ENCODE results near the gene SORCS2. TPM values are rescaled to one million over a fixed set of nuclear protein-coding genes. Genes with fewer than 3 reads are reported as not detected.

SORCS2 gene
- total RNA-seq, 4 donors from 2014 or later = 1.1 to 2.5 (median 2.0) TPM

GRCh38 chr4:7166237-7166636 is 26.1 kb upstream of the SORCS2 start:
- no peak for DNase-seq
- H3K4me3 ChIP-seq = no peak overlapping the region
- 87% methylated on average over 3 of the region's 3 CpGs; no CpG with 5 or more reads in 1 of the 2 donors for WGBS, 2 donors
- H3K4me1 ChIP-seq = peaks cover 0 to 19% (median 3%) of the 10 kb centered on the region in 3 donors
- no peak for TF ChIP-seq CTCF (IDR thresholded peaks at IDR 0.05)
- no peak for TF ChIP-seq POLR2A (IDR thresholded peaks at IDR 0.05)
- H3K9me3 ChIP-seq = no peaks in the 10 kb centered on the region
- H3K27ac ChIP-seq = no peak overlapping the region
- no peaks in the 10 kb centered on the region for H3K27me3 ChIP-seq
- H3K36me3 ChIP-seq = no peaks in the 10 kb centered on the region
- intact Hi-C loops (cut with DNase I) = no loop called here

- WGBS, 2 donors = 30 to 40% methylated on average over 11 to 15 of the region's 17 CpGs
- Histone ChIP-seq H3K27me3 (no peaks in the 10 kb centered on the region), H3K36me3 (no peaks in the 10 kb centered on the region), H3K9me3 (no peaks in the 10 kb centered on the region), H3K27ac (no peak overlapping the region), H3K4me3 (no peak overlapping the region), H3K4me1 (peaks cover 0 to 16% (median 3%) of the 10 kb centered on the region in 3 donors)
- intact Hi-C loops (cut with DNase I) = no loop called here
- TF ChIP-seq POLR2A (IDR thresholded peaks at IDR 0.05) (no peak), CTCF (IDR thresholded peaks at IDR 0.05) (no peak)
- DNase-seq = no peak
Measured at GRCh38 chr4:7166981-7167700, 25.2 kb upstream of the SORCS2 start.

DNA sequence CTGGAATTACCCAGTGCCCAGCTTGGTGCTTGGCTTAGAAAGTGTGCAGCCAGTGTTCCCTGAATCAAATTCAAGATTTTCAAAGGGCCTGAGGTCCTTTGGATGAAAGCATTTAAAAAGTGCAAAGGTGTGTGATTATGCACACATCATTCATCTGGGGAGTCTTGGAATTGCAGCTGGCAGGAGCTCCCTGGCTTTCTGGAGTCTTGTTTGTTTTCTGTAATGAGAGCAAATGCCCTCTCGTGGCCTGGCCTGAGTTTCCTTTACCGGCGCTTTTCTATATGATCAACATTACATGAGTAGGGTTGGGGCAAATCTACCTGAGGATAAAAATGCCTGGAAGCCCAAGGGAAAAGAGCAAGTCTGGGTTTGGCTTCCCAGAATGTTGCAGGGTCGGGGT is 24.6 kb upstream of the SORCS2 start:
- H3K36me3 ChIP-seq = no peaks in the 10 kb centered on the region
- TF ChIP-seq POLR2A (IDR thresholded peaks at IDR 0.05) (no peak), CTCF (IDR thresholded peaks at IDR 0.05) (peak in 1 of 6 experiments; percentile 22)
- H3K4me3 ChIP-seq = no peak overlapping the region
- DNase-seq = no peak
- no peaks in the 10 kb centered on the region for H3K27me3 ChIP-seq
- no peak overlapping the region for H3K27ac ChIP-seq
- intact Hi-C loops (cut with DNase I) = no loop called here
- peaks cover 0 to 16% (median 3%) of the 10 kb centered on the region in 3 donors for H3K4me1 ChIP-seq
- 45 to 64% methylated on average over 4 of the region's 4 CpGs for WGBS, 2 donors
- H3K9me3 ChIP-seq = no peaks in the 10 kb centered on the region

GRCh38 chr4:7168106-7168505 is 24.2 kb upstream of the SORCS2 start:
- DNase-seq = no peak
- WGBS, 2 donors = 84 to 95% methylated on average over 7 to 8 of the region's 8 CpGs
- H3K27ac ChIP-seq = no peak overlapping the region
- no peaks in the 10 kb centered on the region for H3K9me3 ChIP-seq
- intact Hi-C loops (cut with DNase I) = no loop called here
- no peak overlapping the region for H3K4me3 ChIP-seq
- H3K4me1 ChIP-seq = peaks cover 0 to 16% (median 3%) of the 10 kb centered on the region in 3 donors
- TF ChIP-seq POLR2A (IDR thresholded peaks at IDR 0.05) = no peak
- no peak for TF ChIP-seq CTCF (IDR thresholded peaks at IDR 0.05)
- no peaks in the 10 kb centered on the region for H3K36me3 ChIP-seq
- H3K27me3 ChIP-seq = no peaks in the 10 kb centered on the region

DNA sequence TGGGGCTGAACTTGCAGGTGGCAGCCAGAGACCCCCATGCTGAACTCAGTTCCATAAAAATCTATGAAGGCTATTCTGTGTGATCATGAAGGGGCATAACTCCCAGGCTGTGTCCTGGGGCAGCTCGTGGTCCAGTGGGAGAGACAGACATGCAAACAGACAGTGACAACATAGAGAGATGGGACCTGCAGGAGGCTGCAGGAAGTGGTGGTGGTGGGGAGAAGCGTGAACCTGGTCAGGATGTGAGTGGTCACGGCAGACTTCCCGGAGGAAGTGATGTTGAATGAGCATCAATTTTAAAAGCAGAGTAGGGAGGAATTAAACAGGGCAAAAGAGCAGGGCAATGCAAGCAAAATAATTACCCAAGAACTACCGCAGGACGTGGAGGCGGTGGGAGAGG is 23.2 kb upstream of the SORCS2 start:
- 73 to 86% methylated on average over 7 of the region's 7 CpGs for WGBS, 2 donors
- DNase-seq = no peak
- Histone ChIP-seq H3K36me3 (no peaks in the 10 kb centered on the region), H3K27me3 (no peaks in the 10 kb centered on the region), H3K4me1 (peaks cover 0 to 16% (median 3%) of the 10 kb centered on the region in 3 donors), H3K9me3 (no peaks in the 10 kb centered on the region), H3K4me3 (no peak overlapping the region), H3K27ac (no peak overlapping the region)
- intact Hi-C loops (cut with DNase I) = no loop called here
- TF ChIP-seq CTCF (IDR thresholded peaks at IDR 0.05) (no peak), POLR2A (IDR thresholded peaks at IDR 0.05) (no peak)

Data from esophagus squamous epithelium (tissue), 5 donors.